Measurements from ENCODE around the gene AQP6.
A peak's percentile ranks its signal among the peaks of the same experiment; 100 is the strongest.

Gene AQP6

DNA sequence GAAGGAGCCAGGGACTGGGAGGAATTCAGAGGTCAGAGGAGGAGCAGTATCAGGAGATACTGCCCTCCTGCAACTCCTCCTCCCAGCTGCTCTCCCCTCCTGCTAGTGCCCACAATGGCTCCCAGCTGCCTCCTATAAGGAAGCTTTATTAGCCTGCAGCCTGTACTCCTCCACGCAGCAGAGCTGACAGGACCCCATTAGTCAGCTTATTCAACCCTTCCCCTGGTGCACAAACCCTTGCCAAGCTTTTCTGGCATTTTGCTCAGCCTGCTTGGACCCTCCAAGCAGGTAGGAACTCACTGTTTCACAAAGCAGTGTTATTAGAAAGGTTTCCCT is 29.2 kb upstream of the AQP6 start:
- DNase-seq, result no peak

DNA sequence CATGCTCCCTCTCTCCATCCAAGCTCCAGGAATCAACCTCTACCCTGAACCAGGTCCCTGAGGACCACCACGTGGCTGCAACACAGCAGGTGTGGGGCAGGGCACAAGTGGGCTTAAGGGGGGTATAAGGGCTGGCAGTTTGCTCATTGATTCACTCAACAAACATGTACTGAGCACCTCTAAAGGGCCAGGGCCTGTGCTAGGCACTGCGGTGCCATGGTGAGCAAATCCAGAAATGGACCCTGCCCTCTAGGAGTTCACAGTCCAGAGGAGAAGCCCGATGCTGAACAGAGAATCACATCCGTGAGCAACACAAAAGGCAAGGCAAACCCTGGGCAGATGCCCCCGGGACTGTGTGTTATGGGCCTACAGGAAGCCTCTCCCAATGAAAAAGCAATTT is 28.7 kb upstream of the AQP6 start:
- DNase-seq, result no peak

DNA sequence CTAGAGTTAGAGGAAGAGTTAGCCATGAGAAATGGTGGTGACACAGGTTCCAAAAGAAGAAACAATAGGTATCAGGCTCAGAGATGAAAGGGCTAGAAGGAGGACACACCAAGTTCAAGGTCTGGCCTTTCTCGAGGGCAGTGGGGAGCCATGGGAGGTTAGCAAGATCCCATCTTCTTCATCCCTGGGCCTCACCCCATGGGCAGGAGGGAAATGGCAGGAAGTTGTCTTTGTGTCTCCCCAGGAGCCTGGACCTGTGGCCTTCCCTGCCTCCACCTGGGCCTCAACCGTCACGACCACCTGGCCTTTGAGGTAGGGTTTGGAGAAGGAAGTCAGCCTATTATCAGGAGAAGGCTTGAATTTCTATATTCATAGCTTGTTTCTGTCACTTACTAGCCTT is 28.0 kb upstream of the AQP6 start:
- DNase-seq, result no peak

DNA sequence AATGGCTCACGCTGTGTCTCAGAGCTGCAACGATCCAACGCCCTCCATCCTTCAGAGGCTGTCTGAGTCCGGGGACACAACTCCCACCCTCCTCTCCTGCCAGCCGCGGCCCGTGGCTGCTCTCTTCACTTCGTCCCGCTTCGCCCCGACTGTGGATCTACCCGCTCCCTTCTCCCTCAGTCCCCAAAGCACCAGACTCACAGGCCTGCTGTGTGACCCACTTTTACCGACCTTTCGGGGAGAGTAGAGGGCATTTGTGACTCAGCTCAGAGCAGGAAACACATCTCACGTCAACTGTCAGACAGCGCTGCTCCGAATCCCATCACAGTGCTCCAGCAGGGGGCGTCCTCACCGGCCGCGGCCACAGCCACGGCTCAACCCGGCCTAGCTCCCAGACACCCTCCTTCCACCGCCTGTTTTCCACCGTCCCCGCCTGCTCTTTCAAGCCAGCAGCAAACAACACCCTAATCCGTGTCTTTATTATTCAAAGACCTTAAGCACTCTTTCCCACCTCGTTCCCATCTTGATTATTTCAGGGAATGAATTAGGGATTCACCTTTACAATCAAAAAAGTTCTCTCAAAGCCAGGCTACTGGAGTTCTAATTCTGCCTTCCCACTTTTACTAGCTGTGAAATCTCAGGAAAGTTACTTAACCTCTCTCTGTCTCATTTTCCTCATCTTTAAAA is 27.2 kb upstream of the AQP6 start:
- DNase-seq, result peak; percentile 80 to 85

DNA sequence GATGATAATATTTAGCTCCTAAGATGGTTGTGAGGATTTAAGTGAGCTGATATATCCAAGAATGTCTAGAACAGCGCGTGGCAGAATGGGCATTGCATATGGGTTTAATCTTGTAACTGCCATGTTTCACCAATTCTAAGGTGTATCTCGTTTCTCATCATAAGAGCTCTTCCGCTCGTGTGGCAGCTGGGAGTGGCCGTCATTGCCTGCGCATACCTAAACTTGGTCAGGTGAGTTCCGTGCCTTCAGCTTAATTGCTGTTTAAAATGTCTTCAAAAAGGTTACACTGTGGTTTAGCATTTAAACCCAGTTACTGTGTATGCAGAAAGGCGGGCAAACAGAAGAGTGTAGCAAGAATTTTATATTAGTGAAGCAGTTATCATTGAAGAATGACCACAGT is 26.7 kb upstream of the AQP6 start:
- DNase-seq, result no peak

DNA sequence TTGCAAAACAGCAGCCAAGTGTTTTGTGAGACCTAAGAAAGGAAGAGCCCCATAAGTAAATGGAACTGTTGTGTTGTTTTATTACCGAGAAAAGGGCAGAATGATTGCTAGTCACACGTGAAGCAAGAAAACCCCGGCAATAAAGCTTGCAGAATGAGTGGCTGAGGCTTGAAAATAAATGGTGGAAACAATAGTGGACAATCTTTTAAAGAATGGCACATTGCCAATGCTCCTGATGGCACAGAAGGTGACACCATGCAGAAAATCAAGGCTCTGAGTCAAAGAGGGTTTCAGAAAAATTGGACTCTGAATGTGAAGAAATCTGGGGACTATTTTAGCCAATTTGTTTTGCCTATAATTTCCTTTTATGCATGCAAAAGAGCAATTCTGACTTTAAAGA is 26.2 kb upstream of the AQP6 start:
- DNase-seq, result no peak

DNA sequence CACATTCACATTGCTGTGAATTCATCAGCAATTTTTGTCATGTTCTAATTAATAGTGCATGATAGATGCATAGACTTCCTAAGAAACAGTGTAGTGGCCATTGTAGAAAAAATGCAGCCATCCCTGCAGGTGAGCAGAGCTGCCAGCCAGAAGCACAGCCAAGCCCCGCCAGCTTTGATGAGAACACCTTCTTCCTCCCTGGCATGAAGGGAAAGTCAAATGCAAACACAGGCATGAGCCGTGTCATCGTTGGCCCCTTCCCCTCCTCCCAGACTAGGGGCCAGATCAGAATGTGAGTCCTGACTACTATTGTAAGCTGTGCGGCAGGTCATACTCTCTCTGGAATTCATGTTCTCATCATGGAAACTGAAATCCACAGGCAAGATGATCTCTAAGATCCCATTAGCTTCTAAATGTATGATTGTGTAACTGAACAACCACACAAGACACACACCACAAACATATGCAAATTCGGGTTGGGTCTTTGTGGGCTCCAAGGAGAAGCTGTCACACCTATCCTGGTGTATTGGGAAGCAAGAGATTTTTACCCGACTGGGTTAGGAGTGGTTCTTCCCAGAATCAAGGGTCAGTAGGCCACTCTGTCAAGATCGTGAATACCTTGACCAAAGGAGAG is 25.0 kb upstream of the AQP6 start:
- no peak for DNase-seq

DNA sequence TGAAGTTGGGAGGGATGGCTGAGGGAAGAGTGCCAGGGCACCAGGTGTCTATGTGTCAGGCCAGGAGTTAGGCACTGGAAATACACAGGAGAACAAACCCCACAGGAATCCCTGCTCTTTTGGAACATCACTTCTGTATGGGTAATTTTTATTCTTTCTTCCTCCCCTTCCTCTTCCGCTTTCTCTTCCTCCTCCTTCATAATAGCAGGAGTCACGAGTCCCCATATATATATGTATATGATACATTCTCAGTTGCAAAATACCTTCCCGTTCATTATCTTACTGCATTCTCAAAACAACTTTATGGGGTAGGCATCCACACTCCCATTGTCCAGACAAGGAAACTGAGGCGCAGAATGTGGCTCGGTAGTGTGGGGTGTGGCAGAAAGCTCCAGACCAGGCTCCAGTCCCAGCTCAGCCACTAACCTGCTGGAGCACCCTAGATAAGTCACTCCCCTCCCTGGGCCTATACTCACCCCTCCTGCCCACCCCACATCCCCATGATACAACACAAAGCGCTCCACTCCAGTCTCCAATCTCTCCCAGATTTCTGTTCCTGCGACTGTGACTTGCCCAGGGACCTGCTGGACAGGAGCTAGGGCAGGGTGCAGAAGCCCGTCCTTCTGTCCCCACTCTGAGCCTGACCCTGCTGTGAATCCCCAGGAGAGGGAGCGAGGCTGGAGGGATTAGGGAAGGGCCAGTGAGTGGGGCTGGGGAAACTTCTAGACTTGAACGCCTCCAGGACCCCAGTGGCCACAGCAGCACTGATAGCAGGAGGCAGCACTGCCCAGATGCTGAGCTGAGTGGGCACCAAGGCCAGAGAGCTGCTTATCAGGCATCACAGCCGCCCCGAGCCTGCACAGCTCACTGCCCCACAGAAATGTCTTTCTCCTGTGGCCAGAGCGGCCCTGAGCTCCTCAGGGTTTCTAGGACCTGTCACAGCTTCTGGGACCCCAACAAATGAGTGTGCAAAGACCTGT is 23.6 kb upstream of the AQP6 start:
- no peak for DNase-seq

DNA sequence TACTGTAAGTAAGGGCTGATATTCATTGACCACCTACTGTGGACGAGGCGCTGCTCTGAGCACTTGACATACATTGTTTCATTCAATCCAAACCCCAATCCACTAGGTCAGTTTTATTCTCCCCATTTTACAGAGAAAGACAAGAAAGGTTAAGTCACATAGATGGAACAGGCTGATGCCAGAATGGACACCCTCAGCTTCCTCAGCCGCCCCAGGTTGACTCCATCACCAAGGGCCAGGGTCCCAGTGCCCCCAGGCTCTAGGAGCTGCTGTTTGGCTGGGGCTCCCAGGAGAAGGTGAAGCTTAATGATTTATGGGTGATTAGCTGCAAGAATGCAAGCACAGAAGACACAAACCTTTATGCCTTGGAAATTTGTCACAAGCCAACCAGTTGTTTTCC is 22.9 kb upstream of the AQP6 start:
- DNase-seq, result no peak

DNA sequence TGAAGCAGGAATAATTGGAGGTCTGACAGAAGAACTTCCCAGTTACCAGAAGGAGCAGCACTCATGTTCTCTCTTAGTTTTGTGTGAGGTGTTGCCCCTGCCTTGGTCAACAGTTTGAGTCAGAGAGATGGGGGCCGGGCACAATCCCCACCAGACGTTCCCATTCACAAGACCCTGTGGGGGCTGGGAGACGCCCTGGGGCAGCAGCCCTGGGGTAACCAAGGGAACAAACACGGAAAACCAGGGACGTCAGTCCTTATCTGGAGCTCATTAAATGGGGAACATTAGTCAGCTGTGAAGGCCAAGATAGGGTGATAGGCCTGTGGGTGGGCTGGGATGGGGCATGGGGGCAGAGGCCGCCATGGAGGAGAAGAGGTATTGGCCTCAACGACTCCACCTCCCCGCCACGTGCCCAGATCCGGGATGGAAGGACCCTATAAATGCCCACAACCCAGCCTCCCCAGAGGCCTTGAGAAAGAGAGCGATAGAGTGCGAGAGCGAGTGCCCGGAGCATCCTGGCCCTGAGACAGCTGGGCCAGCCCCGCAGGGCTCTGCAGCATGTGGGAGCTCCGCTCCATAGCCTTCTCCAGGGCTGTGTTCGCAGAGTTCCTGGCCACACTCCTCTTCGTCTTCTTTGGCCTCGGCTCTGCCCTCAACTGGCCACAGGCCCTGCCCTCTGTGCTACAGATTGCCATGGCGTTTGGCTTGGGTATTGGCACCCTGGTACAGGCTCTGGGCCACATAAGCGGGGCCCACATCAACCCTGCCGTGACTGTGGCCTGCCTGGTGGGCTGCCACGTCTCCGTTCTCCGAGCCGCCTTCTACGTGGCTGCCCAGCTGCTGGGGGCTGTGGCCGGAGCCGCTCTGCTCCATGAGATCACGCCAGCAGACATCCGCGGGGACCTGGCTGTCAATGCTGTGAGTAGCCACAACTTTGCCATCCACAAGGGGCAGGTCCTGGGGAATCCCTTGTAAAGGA is 22.2 kb upstream of the AQP6 start, which contains the start of gene AQP2:
AQP2 (plus strand) TSS at position 465 of the 979 bp plus-strand sequence; CDS start at position 559, 94 bp downstream.
- no peak for DNase-seq

DNA sequence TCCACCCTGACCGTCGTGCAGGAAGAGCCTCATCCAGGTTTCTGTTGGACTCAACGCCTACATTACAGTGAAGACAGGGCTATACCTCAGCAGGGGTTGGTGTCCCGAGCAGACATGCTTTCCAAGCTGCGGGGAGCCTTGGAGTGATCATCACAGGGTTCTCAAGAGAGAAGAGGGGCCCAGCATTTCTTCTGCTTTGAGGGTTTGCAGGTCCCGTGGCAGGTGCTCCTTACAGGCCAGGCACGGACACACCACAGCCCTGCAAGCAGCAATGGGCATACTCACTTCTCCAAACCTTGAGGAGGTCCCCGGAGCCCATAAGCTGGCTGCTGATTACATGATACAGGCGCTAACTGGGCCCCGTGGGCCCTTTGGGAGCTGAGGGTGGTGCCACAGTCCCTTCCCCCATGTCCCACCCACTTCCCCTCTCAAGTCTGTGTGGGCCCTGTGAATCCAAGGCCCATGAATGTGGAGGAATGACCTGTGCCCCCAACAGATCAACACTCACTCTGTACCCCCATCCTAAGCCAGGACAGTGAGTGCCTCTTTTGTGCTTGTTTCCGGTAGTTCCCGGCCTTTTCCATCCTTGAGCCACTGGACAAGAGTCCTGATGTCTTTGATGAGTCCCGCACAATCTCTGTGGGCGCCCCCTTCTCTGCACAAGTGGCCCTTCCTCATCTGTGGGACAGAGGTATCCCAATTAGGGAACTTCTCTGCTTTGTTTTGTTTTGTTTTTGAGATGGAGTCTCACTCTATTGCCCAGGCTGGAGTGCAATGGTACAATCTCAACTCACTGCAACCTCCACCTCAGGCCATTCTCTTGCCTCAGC is 21.1 kb upstream of the AQP6 start:
- DNase-seq, result no peak

DNA sequence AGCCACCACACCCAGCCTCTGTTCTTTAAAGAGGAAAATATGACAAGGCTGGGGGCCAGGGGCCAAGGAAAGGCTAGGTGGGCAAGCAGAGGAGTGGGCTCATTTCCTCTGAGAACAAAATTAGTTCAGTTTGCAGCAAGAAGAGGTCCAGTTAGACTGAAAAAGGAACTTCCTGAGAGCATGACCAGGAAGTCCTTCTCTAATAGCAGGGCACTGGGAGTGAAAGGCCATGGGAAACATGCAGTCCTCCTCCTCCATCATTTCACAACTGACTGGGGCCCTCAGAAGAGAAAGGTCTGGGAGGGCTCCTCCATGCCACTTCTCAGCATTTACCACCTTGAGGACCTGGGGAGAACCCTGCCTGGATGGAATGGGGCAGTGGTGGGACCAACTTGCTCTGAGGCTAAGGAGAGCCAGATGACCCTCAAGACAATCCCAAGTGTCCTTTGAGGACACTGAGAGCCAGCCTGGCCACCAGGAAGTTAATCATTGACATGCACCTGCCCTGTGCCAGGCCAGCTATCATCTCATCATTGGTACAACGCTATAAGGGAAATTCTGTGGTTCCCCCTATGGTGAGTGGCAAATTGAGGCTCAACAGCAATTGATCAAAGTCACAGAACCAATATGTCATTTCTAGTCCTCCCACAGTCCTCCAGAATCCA is 20.2 kb upstream of the AQP6 start:
- DNase-seq, result no peak

DNA sequence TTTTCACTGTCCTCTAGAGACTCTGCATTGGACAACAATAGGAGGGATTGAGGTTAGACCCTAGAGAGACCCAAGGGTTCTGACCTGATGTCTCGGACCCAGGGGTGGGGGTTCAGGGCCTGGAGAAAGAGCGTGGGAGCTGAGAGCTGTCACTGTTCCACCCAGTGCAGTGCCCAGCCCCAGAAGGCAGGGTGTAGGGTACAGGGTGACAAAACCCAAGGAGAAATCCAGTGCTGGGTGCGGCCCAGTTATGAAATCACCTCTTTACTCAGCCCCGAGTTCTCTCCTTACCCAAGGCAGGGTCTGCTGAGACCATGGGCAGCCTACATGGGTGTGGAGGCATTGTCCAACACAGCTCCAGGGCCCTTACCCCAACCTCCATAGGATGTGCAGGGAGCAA is 19.6 kb upstream of the AQP6 start:
- no peak for DNase-seq

DNA sequence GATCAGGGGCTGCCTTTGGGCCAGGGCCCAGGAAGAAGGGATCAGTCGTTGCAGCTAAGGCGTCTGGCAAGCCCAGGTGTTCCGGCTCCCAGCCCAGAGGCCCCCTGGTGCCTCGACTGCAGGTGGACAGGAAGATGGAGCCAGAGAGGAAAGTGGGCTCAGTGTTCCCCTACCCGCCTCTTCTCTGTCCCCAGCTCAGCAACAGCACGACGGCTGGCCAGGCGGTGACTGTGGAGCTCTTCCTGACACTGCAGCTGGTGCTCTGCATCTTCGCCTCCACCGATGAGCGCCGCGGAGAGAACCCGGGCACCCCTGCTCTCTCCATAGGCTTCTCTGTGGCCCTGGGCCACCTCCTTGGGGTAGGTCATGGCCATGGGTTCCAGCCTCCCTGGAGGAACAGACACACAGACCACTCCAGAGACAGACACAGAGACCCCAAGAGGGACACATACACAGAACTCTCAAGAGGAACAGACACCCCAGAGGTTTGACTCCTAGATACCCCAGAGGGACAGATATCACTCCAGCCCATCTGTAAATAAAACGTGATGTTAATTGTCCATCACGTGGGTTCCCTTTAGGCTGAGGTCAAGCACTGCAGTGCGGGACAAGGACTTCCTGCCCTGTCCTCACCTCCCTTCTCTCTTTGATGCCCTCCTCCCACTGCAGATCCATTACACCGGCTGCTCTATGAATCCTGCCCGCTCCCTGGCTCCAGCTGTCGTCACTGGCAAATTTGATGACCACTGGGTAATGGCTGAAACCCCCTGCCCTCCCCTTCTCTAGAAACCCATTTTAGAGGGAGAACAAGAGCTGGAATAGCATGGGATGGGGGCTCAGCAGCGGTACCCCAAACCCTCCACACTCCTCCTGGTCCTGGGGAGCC is 18.5 kb upstream of the AQP6 start:
- DNase-seq, result no peak

DNA sequence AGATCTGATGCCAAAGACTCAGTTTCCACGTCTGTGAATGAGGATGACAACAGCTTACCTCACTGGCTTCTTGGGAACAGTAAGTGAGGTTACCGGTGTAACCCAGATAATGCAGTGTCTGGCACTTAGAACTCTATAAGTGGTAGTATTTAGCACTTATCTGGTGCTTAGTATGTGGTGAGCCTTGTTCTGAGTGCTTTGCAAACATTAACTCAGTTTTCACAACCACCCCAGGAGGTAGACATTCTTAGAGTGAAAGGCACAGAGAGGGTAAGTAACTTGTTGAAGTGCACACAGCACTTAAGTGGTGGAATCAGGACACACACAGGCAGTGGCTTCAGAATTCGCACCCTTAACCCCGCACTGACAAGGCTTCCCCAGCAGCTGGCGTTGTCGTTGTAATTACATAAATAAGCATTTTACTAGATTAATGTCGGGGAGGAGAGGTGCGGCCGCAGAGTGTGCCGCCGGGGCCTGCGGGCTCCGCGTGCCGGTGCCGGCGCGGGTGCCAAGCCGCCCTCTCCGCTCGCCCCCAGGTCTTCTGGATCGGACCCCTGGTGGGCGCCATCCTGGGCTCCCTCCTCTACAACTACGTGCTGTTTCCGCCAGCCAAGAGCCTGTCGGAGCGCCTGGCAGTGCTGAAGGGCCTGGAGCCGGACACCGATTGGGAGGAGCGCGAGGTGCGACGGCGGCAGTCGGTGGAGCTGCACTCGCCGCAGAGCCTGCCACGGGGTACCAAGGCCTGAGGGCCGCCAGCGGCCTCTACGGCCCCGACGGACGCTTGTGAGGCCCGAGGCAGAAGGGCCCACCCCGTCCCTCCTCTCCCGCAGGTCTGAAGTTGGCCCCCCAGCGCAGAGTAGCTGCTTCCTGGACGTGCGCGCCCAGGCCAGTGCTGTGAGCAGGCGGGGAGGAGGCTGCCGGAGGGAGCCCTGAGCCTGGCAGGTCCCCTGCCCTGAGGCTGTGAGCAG is 17.6 kb upstream of the AQP6 start:
- no peak for DNase-seq

DNA sequence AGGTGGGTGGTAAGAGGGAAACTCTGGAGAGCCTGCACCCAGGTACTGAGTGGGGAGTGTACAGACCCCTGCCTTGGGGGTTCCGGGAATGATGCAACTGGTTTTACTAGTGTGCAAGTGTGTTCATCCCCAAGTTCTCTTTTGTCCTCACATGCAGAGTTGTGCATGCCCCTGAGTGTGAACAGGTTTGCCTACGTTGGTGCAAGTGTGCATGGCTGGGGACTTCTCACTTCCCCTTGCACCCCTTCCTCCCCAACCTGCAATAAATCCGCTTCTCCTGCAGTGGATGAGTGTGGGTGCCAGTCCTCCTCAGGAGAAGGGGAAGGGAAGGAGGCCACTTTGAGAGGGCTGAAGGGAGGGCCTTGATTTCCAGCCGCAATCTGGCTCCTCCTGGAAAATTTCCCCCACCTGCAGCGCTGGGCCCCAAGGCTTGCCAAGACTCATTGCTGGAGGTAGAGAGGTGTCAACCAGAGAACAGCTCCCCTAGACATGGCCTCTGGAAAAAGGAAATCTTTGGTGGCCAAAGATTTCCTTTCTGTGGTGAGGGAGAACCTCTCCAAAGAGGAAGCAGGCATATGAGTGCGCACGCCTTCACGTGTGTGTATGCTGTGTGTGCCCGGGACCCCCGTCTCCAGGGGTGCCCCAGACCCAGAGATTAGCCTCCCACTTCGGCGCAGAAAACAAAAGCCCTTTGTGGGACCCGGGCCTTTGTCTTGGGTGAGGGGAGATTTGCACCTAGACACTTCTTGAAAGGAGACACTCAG is 16.7 kb upstream of the AQP6 start:
- DNase-seq, result peak; percentile 40 to 50

DNA sequence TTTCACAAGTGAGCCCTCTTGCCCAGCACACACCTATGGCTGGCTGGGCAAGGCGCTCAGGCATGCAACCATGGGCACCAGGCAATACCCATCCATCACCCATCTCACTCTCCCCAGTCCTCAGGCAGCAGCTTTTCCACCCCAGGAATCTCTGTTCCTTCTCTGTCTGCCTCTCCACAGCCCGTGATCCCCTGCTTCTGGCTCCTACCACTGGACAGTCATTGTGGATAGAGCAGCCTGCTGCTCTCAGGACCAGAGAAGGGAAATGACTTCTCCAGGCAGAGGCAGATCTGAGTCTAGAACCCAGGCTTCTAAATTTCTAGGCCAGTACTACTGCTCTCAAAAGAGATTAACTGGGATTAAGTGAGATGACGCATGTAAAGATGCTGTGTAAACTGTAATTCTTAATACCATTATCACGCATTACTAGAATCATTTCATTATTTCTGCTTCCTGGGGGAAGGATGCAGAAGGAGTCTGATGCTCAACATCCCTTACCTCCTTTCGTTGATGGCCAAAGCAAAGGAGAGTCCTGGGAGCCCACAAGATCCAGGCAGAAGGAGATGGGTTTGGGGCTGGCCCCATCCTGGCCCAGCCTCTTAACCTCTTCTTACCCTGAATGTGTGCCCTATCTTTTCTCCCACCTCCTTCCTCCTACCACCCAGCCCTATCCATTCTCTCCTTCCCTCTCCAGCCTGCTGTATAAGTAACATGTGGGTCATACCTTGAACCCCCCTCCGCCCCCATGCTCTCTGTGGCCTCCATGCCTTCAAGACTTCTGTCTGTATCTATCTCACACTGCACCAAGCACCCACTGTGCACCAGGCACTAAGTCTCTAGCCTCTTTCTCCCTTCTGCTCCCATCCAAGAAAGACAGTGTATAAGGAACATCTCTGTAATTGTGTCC is 15.8 kb upstream of the AQP6 start:
- DNase-seq, result no peak
